Right forelimb (tissue), 1 donor: ENCODE results near the gene RMRP.
"Not testable (repeated sequence)": the region's sequence is repeated elsewhere in the genome, so short reads cannot be mapped to it uniquely, and the experiment has no call there.

Source experiments
- DNase-seq: peaks from one replicate; pipeline ENCODE4 v3.0.0-alpha.2; 2018

RMRP gene

GRCh38 chr9:35664531-35665470, 7.0 kb upstream of the RMRP start, which contains the start of gene ARHGEF39:
ARHGEF39 (minus strand) TSS chr9:35665195; CDS start chr9:35665169, 26 bp downstream.
- peak; percentile 87 for DNase-seq

DNA sequence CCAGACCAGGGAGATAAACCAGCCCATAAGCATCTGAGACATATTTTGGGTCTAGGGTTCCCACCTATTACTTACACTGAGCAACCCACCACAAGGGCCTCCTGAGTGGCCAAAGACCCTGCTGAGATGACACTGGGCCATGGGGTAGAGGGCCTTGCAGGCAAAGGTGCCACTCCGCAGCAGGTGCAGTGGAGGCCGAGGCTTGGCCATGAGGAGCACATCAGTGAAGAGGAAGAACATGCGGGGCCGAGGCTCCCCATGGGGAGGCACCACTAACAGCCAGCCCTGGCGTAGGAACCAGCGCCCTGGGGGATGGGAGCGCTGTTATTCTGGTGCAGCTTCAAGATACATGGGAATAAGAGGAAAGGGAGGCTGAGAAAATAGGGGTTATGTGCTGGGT, 4.6 kb upstream of the RMRP start:
- no peak for DNase-seq

DNA sequence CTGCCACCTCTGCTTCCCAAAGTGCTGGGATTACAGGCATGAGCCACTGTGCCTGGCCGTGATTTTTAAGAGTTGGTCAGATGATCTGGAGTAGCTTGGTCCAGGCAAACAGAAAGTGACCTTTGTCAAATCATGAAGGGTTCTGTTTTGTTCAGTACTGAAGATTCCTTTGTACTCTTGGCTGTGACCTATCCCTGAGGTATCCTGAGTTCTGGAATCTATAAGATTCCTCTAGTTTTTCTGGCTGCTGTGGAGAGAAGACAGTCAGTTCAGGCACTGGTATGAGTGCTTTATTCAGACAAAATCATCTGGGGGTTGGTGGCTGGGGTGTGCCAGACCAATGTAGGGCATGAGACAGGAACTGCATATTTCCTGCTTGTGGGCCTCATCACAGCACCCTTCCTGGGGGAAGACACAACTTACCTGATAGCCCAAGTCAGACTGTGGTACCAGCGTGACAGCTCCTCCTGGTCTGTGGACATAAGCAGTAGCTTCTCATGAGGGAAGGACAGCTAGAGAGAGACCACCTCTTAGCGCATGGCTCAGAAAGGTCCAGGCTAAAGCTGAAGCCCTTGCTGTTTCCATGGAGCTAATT, 4.0 kb upstream of the RMRP start:
- no peak for DNase-seq

DNA sequence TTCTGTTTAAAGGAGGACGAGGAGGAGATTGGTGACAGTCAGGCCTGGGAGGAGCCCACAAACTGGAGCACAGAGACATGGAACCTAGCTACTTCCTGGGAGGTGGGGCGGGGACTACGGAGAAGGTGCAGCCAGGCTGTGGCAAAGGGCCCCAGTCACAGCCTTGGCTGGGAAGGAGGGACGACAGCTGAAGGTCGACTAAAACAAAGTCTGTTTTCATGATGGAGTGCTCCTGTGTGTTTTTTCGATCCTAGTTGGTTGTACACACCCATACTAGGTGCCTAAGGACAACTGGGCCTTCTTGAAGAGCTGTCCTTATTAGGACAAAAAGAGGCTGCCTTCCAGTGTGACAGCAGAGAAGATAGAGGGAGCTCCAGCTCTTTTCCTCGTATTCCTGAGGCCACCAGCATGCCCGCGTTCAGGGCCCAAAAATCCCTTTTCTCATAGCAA, 3.2 kb upstream of the RMRP start:
- no peak for DNase-seq

DNA sequence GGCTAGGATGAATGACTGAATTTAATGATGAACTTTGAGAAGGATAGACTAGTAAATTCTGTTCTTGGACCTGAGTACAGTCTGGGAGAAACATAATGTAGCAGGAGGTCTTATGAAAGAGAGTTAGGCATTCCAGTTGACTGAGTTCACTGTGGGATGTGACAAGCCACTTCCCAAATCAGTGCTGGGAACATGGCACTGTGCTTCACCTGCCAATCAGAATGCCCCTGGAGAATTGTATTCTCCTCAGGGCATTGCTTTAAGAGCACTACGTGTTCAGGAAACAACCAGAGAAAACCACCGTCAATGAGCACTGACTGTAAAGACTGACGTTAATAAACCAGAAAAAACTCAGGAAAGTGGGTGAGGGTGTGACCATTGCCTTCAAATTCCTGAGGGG, 1.5 kb upstream of the RMRP start:
- DNase-seq = no peak

DNA sequence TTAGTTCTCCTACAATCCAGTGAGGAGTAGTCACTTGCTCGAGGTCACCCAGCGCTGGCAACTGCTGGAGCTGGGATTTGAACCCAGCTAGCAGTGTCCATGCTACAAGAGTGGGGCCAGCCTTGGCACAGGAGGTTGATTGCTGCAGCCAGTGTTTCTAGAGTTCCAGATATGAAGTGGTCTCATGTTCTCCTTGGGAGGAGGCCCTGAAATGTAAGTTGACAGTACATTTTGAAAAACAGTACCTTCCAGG, 1.1 kb upstream of the RMRP start:
- DNase-seq = no peak

- DNase-seq = peak; percentile 94
These were observed 533 bp upstream of the RMRP start, which contains the start of gene CCDC107 for GRCh38 chr9:35658137-35658967. CCDC107 (plus strand) TSS chr9:35658292; CDS start chr9:35658380, 88 bp downstream.

GRCh38 chr9:35656831-35657545, 831 bp downstream of the RMRP start:
- peak; percentile 67 for DNase-seq

DNA sequence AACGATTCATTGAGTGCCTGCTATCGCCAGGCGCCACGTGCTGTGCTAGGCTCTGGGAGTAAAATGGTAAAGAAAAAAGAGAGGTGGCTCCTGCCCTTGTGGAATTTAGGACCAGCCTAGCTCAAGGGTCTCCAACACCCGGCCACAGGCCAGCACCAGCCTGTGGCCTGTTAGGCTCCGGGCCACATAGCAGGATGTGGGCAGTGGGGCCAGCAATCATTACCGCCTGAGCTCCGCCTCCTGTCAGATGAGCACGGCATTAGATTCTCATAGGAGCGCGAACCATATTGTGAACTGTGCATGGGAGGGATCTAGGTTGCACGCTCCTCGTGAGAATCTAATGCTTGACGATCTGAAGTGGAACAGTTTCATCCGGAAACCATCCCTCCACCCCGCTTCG, 1.5 kb downstream of the RMRP start:
- DNase-seq = no peak

DNA sequence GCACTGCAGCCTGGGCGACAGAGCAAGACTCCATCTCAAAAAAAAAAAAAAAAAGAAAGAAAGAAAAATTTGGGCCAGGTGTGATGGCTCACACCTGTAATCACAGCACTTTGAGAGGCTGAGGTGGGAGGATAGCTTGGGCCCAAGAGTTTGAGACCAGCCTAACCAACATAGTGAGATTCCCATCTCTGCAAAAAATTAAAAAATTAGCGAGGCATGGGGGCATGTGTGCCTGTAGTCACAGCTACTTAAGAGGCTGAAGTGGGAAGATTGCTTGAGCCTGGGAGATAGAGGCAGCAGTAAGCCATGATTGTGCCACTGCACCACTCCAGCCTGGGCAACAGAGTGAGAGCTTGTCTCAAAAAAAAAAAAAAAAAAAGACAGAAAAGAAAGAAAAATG, 4.2 kb downstream of the RMRP start:
- no peak for DNase-seq

GRCh38 chr9:35652829-35653209, 5.0 kb downstream of the RMRP start:
- DNase-seq = no peak

- DNase-seq = no peak
These were observed 5.6 kb downstream of the RMRP start for GRCh38 chr9:35651956-35652828.

- peak; percentile 29 for DNase-seq
These were observed 7.3 kb downstream of the RMRP start, which contains the start of gene SIT1 for GRCh38 chr9:35650341-35651158. SIT1 (minus strand) TSS chr9:35650931; CDS start chr9:35650853, 78 bp downstream.

- no peak for DNase-seq
These were observed 8.1 kb downstream of the RMRP start for GRCh38 chr9:35649431-35650340.

GRCh38 chr9:35646533-35647265, 11.1 kb downstream of the RMRP start:
- peak; percentile 96 for DNase-seq

- DNase-seq = no peak
These were observed 11.7 kb downstream of the RMRP start for GRCh38 chr9:35646153-35646532.

GRCh38 chr9:35645736-35646135, 12.1 kb downstream of the RMRP start:
- DNase-seq = peak; percentile 36

GRCh38 chr9:35643046-35643445, 14.8 kb downstream of the RMRP start:
- no peak for DNase-seq

DNA sequence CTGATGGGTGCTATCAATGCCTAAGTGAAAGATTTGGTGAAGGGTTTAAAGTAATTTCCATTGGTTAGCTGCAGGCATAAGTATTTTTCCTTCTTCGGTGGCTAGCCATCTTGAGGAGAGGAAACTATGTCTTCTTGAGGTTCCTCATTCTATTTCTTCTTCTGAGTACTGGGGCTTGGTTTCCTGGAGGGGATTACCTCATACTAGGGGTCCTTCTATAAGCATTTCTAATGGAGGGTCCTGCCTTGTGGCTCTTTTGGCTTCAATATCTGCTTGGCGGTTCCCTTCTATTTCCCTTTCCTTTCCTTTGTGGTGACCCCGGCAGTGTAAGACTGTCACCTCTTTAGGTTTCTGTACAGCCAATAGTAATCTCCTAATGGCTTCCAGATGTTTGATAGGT, 16.3 kb downstream of the RMRP start:
- not testable (repeated sequence) for DNase-seq
